PC-9 (cell line): ENCODE measurements around the gene PPP1R3D. TPM values are rescaled to one million over a fixed set of nuclear protein-coding genes. Genes with fewer than 3 reads are reported as not detected.
A peak's percentile ranks its signal among the peaks of the same experiment; 100 is the strongest.

Experiments
- BruUV-seq: library from RNA; stranded (reverse); fragments of 400-500 nt; replicated peaks from 2 replicates; lab custom pipeline; 2021; lab: Mats Ljungman, UMichigan
- CTCF ChIA-PET: fragments of 300-600 bp; sonication (Branson Sonifier 250); formaldehyde crosslinking; loops from one replicate; lab custom pipeline; 2022; ENCODE audit warnings: antibody characterized with exemption; lab: Charles Lee
- POLR2A ChIA-PET: fragments of 300-600 bp; sonication (Branson Sonifier 250); formaldehyde crosslinking; loops from one replicate; lab custom pipeline; 2022; ENCODE audit warnings: antibody characterized with exemption; ENCODE audit not compliant: unreplicated experiment; lab: Charles Lee
- DNase-seq, 2 experiments: peaks; one replicate each; pipeline versions ENCODE4 v3.0.0 to v3.0.0-alpha.2; 2015 to 2022; ENCODE audit warnings: mixed read lengths in 1 of 2
- H2AFZ ChIP-seq: fragments of 200-600 bp; sonication (generic); 2 replicates; pipeline ENCODE4 v1.8.1; 2017; ENCODE audit warnings: antibody characterized with exemption
- H3F3A ChIP-seq: fragments of 200-600 bp; sonication (generic); 2 replicates; pipeline ENCODE4 v1.8.1; 2017; ENCODE audit warnings: antibody characterized with exemption, mild to moderate bottlenecking, low read depth; ENCODE audit not compliant: insufficient read depth
- H3K27ac ChIP-seq: fragments of 200-600 bp; sonication (generic); 2 replicates; pipeline ENCODE4 v1.6.1; 2016; ENCODE audit warnings: mixed run types
- H3K27me3 ChIP-seq: fragments of 200-600 bp; sonication (generic); 2 replicates; pipeline ENCODE4 v1.6.1; 2016; ENCODE audit warnings: low read depth, mixed run types; ENCODE audit not compliant: insufficient read depth
- H3K36me3 ChIP-seq: fragments of 200-600 bp; sonication (generic); 2 replicates; pipeline ENCODE4 v1.6.1; 2016; ENCODE audit warnings: low read depth, mixed run types
- H3K4me1 ChIP-seq: fragments of 200-600 bp; sonication (generic); replicated peaks from 2 replicates; pipeline ENCODE4 v1.6.1; 2016; ENCODE audit warnings: mixed run types; ENCODE audit not compliant: insufficient read depth
- H3K4me2 ChIP-seq: fragments of 200-600 bp; sonication (generic); 2 replicates; pipeline ENCODE4 v1.6.1; 2017; ENCODE audit warnings: mixed run types
- H3K4me3 ChIP-seq: fragments of 200-600 bp; sonication (generic); 2 replicates; pipeline ENCODE4 v1.6.1; 2016; ENCODE audit warnings: mixed run types
- H3K79me2 ChIP-seq: fragments of 200-600 bp; sonication (generic); 2 replicates; pipeline ENCODE4 v1.6.1; 2017; ENCODE audit warnings: low read depth, mixed run types
- H3K9me2 ChIP-seq: fragments of 200-600 bp; sonication (generic); 2 replicates; pipeline ENCODE4 v1.8.1; 2017; ENCODE audit warnings: mild to moderate bottlenecking; ENCODE audit not compliant: insufficient read depth
- H3K9me3 ChIP-seq: fragments of 200-600 bp; sonication (generic); 2 replicates; pipeline ENCODE4 v1.8.1; 2016; ENCODE audit warnings: low read depth; ENCODE audit not compliant: insufficient read depth
- H4K20me1 ChIP-seq: fragments of 200-600 bp; sonication (generic); 2 replicates; pipeline ENCODE4 v1.8.1; 2017; ENCODE audit not compliant: insufficient read depth
- EZH2 ChIP-seq: fragments of 200-600 bp; sonication (generic); IDR thresholded peaks from 2 replicates; pipeline ENCODE4 v1.8.0; 2017; ENCODE audit warnings: antibody characterized with exemption, low read depth
- intact Hi-C: fragments of 100-400 bp; cut with micrococcal nuclease; formaldehyde crosslinking; loops from one replicate; pipeline ENCODE4 v1.10.0; 2022; ENCODE audit not compliant: unreplicated experiment
- total RNA-seq: library from RNA; stranded (reverse); gene quantifications from 2 replicates; pipeline ENCODE4 v1.2.3, GENCODE V29; 2021
- TF ChIP-seq, protein P1 (sequence below): fragments of 200-600 bp; sonication (generic); conservative IDR thresholded peaks from 2 replicates; pipeline ENCODE4 v1.6.1; 2017; ENCODE audit warnings: mixed run types, antibody characterized with exemption, mild to moderate bottlenecking, moderate library complexity

Gene PPP1R3D
- total RNA-seq, 1 experiment from 2014 or later = 9.9 TPM

- BruUV-seq = no TSS peak
- ChIA-PET CTCF (no interaction called here), POLR2A (no interaction called here)
- no peaks in the 10 kb centered on the region for H3K27me3 ChIP-seq
- no peaks in the 10 kb centered on the region for H3K79me2 ChIP-seq
- H3K4me3 ChIP-seq = no peak overlapping the region
- no peak for TF ChIP-seq EZH2
- TF ChIP-seq, protein P1, sequence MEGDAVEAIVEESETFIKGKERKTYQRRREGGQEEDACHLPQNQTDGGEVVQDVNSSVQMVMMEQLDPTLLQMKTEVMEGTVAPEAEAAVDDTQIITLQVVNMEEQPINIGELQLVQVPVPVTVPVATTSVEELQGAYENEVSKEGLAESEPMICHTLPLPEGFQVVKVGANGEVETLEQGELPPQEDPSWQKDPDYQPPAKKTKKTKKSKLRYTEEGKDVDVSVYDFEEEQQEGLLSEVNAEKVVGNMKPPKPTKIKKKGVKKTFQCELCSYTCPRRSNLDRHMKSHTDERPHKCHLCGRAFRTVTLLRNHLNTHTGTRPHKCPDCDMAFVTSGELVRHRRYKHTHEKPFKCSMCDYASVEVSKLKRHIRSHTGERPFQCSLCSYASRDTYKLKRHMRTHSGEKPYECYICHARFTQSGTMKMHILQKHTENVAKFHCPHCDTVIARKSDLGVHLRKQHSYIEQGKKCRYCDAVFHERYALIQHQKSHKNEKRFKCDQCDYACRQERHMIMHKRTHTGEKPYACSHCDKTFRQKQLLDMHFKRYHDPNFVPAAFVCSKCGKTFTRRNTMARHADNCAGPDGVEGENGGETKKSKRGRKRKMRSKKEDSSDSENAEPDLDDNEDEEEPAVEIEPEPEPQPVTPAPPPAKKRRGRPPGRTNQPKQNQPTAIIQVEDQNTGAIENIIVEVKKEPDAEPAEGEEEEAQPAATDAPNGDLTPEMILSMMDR = no peak
- no peaks in the 10 kb centered on the region; the same call in 1 of the 2 replicates for H3K9me3 ChIP-seq
- H3K36me3 ChIP-seq = 0 out of 2 replicates have a peak, but pooled peaks cover under 1% of the 10 kb centered on the region
- no peaks in the 10 kb centered on the region for H4K20me1 ChIP-seq
- H2AFZ ChIP-seq = peak overlapping the region; percentile 12; the same call in 1 of the 2 replicates
- H3K4me1 ChIP-seq = peaks cover 42% of the 10 kb centered on the region
- peak overlapping the region; percentile 32 for H3K4me2 ChIP-seq
- intact Hi-C loops = loop anchor here (5.0 kb wide), 1 partner anchor 45 kb away; the partner anchor contains the start of genes FAM217B and PPP1R3D
- DNase-seq = peak in 1 of 2 experiments; percentile 59
- peak overlapping the region; percentile 71 for H3K27ac ChIP-seq
- H3K9me2 ChIP-seq = no peaks in the 10 kb centered on the region
- H3F3A ChIP-seq = peaks cover 10% of the 10 kb centered on the region
These were observed 47.0 kb upstream of the PPP1R3D start for GRCh38 chr20:59987135-59987534.

DNA sequence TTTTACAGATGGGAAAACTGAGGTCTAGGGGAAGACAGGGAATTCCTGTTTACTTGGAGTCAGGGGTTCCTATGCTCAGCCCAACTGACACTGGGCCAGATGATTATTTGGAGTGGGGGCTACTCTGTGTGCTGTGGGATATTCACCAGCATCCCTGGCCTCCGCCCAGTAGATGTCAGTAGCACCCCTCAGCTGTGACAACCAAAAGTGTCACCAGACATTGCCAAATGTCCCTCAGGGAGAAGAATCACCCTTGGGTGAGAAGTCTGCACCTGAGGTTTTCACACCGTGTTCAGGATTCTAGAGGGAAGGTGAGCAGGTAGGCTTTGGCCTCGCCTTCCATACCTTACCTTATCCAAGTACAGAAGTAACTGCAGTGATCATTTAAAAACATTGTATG, 45.8 kb upstream of the PPP1R3D start:
- no peak for TF ChIP-seq EZH2
- TF ChIP-seq, protein P1 = peak; percentile 52
- DNase-seq = peak in 1 of 2 experiments; percentile 56
- Histone ChIP-seq H3K9me3 (no peaks in the 10 kb centered on the region; the same call in 1 of the 2 replicates), H3K9me2 (no peaks in the 10 kb centered on the region), H2AFZ (no peak overlapping the region), H4K20me1 (no peaks in the 10 kb centered on the region), H3K27ac (no peak overlapping the region), H3K27me3 (no peaks in the 10 kb centered on the region), H3K4me1 (peaks cover 36% of the 10 kb centered on the region), H3K36me3 (0 out of 2 replicates have a peak, but pooled peaks cover 9% of the 10 kb centered on the region), H3K4me2 (no peak overlapping the region), H3F3A (peaks cover 10% of the 10 kb centered on the region), H3K79me2 (no peaks in the 10 kb centered on the region), H3K4me3 (no peak overlapping the region)
- ChIA-PET POLR2A (interaction anchor here (0.6 kb wide), 1 partner anchor 954 kb away, joined by 5 read pairs; the partner anchor contains the start of gene ATP5F1E), CTCF (interaction anchor here (0.6 kb wide), 1 partner anchor 151 kb away, joined by 8 read pairs; no protein-coding TSS in a partner anchor)
- BruUV-seq = no TSS peak
- intact Hi-C loops = loop anchor here (5.0 kb wide), 1 partner anchor 44 kb away; the partner anchor contains the start of genes FAM217B and PPP1R3D

DNA sequence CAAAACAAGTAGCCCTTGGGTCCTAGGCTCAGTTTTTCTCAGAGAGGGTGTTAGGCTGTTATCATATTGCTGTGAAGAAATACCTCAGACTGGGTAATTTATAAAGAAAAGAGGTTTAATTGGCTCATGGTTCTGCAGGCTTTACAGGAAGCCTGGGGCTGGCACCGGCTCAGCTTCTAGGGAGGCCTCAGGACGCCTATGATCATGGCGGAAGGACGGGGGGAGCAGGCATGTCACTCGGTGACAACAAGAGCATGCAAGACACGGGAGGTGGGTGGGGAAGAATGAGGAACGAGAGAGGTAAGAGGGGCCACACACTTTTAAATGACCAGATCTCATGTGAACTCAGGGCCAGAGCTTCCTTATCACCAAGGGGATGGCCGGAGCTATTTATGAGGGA, 45.1 kb upstream of the PPP1R3D start:
- no peaks in the 10 kb centered on the region; the same call in 1 of the 2 replicates for H3K9me3 ChIP-seq

More for the DNA sequence above, 45.1 kb upstream of the PPP1R3D start:
- peaks cover 10% of the 10 kb centered on the region for H3F3A ChIP-seq
- no peak overlapping the region for H3K4me2 ChIP-seq
- DNase-seq = peak in 1 of 2 experiments; percentile 23
- peaks cover 36% of the 10 kb centered on the region for H3K4me1 ChIP-seq
- H3K27me3 ChIP-seq = no peaks in the 10 kb centered on the region
- H2AFZ ChIP-seq = no peak overlapping the region
- 0 out of 2 replicates have a peak, but pooled peaks cover 9% of the 10 kb centered on the region for H3K36me3 ChIP-seq
- no peaks in the 10 kb centered on the region for H4K20me1 ChIP-seq
- CTCF ChIA-PET = no interaction called here
- H3K27ac ChIP-seq = no peak overlapping the region
- no peaks in the 10 kb centered on the region for H3K79me2 ChIP-seq
- no TSS peak for BruUV-seq
- intact Hi-C loops = loop anchor here (5.0 kb wide), 1 partner anchor 43 kb away; the partner anchor contains the start of genes FAM217B and PPP1R3D
- H3K4me3 ChIP-seq = no peak overlapping the region
- H3K9me2 ChIP-seq = no peaks in the 10 kb centered on the region
- TF ChIP-seq EZH2 = no peak
- TF ChIP-seq, protein P1 = no peak
- POLR2A ChIA-PET = interaction anchor here (0.5 kb wide), 1 partner anchor 33 kb away, joined by 6 read pairs; no protein-coding TSS in a partner anchor
